Mesothelial cell of epicardium (in vitro differentiated cells): Measurements from ENCODE around the gene YTHDF1. TPM values are rescaled to one million over a fixed set of nuclear protein-coding genes. Genes with fewer than 3 reads are reported as not detected.

Experiments
- DNase-seq, 2 experiments: peaks; one replicate each; pipeline ENCODE4 v3.0.0; 2021; ENCODE audit warnings: low spot score in 2 of 2; ENCODE audit not compliant: unreplicated experiment in 2 of 2
- H3K27ac Mint-ChIP-seq: 2 replicates; pipeline ENCODE4 v1.8.0; 2021; ENCODE audit warnings: mixed read lengths
- H3K27me3 Mint-ChIP-seq: 2 replicates; pipeline ENCODE4 v1.8.0; 2021; ENCODE audit warnings: low read depth, mixed read lengths
- H3K36me3 Mint-ChIP-seq: 2 replicates; pipeline ENCODE4 v1.8.0; 2021; ENCODE audit warnings: mixed read lengths
- H3K4me1 Mint-ChIP-seq: 2 replicates; pipeline ENCODE4 v1.8.0; 2021; ENCODE audit warnings: mixed read lengths
- H3K4me3 Mint-ChIP-seq: 2 replicates; pipeline ENCODE4 v1.8.0; 2021; ENCODE audit warnings: mild to moderate bottlenecking, moderate library complexity, mixed read lengths
- H3K9me3 Mint-ChIP-seq: 2 replicates; pipeline ENCODE4 v1.8.0; 2021; ENCODE audit warnings: mixed read lengths
- total RNA-seq: library from RNA; stranded (reverse); gene quantifications from 3 replicates; pipeline ENCODE4 v1.2.1, GENCODE V29; 2021
- TF ChIP-seq, protein P1 (sequence below): fragments of 200-600 bp; sonication (generic); IDR thresholded peaks from one replicate; pipeline ENCODE4 v1.5.0; 2021; ENCODE audit warnings: antibody characterized with exemption; ENCODE audit not compliant: unreplicated experiment

The YTHDF1 gene
- total RNA-seq, 1 donor from 2014 or later, result 49.3 TPM

DNA sequence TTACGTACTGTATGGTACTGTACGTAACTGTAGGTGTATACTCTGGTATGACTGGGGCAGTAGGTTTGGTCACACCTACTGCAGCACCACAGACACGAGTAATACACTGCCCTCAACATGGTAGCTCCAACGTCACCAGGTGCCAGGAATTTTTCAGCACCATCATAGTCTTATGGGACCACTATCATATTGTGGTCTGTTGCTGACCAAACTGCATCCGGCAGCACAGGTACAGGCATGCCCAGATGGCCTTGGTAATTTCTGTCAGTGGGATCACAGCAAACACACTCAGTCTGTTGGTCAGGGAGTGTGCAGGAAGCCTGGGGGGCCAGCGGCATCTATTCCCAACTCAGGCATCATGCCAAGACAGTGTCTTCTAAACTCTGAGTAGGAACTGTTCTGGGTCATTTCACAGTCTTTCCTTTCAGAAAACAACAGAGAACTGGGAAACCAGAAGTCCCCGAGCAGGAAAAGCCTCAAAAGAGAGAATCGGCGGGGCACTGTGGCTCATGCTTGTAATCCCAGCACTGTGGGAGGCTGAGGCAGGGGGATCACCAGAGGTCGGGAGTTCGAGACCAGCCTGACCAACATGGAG, 5.8 kb downstream of the YTHDF1 start:
- TF ChIP-seq, protein P1, sequence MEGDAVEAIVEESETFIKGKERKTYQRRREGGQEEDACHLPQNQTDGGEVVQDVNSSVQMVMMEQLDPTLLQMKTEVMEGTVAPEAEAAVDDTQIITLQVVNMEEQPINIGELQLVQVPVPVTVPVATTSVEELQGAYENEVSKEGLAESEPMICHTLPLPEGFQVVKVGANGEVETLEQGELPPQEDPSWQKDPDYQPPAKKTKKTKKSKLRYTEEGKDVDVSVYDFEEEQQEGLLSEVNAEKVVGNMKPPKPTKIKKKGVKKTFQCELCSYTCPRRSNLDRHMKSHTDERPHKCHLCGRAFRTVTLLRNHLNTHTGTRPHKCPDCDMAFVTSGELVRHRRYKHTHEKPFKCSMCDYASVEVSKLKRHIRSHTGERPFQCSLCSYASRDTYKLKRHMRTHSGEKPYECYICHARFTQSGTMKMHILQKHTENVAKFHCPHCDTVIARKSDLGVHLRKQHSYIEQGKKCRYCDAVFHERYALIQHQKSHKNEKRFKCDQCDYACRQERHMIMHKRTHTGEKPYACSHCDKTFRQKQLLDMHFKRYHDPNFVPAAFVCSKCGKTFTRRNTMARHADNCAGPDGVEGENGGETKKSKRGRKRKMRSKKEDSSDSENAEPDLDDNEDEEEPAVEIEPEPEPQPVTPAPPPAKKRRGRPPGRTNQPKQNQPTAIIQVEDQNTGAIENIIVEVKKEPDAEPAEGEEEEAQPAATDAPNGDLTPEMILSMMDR, result no peak
- no peaks in the 10 kb centered on the region for H3K9me3 Mint-ChIP-seq
- DNase-seq, result no peak
- H3K4me1 Mint-ChIP-seq, result peaks cover 25% of the 10 kb centered on the region
- H3K4me3 Mint-ChIP-seq, result no peak overlapping the region
- H3K36me3 Mint-ChIP-seq, result peaks cover 33% of the 10 kb centered on the region
- no peaks in the 10 kb centered on the region for H3K27me3 Mint-ChIP-seq
- no peak overlapping the region for H3K27ac Mint-ChIP-seq

DNA sequence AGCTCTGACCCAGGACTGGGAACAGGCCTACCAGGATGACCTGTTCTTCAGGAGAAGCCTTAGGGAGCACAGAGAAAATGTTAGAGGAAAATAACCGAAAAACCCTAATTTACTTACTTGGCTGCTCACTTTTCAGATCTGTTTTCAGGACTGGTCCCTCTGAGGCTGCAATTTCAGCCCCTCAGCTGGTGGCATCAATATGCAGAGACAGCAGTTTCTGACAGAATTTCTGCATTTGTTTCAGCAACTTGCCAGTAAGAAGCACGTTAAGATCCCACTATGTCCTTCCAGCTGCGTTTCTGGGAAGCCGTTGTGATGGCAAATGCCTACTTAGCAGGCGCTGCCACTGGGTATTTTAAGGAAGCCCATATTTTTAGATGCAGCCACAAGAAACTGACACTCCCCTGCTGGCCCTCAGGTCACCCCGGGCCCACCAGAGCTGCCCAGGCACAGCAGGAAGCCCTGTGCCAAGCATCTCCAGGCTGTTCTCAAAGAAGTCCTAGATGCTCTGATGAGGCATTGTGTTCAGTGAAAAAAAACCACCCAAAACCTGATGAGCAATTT, 7.5 kb downstream of the YTHDF1 start:
- no peak for DNase-seq
- H3K27ac Mint-ChIP-seq, result no peak overlapping the region
- no peaks in the 10 kb centered on the region for H3K9me3 Mint-ChIP-seq
- TF ChIP-seq, protein P1, result no peak
- no peak overlapping the region for H3K4me3 Mint-ChIP-seq
- peaks cover 26% of the 10 kb centered on the region for H3K36me3 Mint-ChIP-seq
- no peaks in the 10 kb centered on the region for H3K27me3 Mint-ChIP-seq
- peaks cover 8% of the 10 kb centered on the region for H3K4me1 Mint-ChIP-seq

GRCh38 chr20:63206878-63207277, 9.1 kb downstream of the YTHDF1 start:
- DNase-seq, result no peak
- H3K36me3 Mint-ChIP-seq, result peaks cover 22% of the 10 kb centered on the region
- no peak overlapping the region for H3K27ac Mint-ChIP-seq

DNA sequence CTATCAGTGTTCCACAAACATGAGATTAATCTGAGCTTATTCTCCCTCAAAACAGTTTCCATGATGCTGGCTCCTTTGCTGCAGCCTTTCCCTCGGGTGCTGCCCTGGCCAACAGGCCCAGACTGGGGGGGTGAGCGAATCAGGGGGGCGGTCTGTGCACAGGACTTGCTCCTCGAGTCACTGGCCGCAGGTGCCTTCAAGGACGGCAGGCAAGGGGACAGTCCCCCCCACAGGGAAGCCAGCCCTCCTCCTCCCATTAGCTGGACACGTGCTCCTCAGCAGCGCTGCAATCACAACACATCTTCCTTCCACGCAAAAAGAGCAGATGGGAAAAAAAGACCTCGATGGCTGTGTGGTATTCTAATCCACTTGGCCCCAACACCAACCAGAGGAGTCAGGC, 10.0 kb downstream of the YTHDF1 start:
- DNase-seq, result no peak
- no peaks in the 10 kb centered on the region for H3K4me1 Mint-ChIP-seq
- H3K4me3 Mint-ChIP-seq, result no peak overlapping the region
- no peaks in the 10 kb centered on the region for H3K27me3 Mint-ChIP-seq
- TF ChIP-seq, protein P1, result no peak
- H3K36me3 Mint-ChIP-seq, result peaks cover 28% of the 10 kb centered on the region
- H3K9me3 Mint-ChIP-seq, result no peaks in the 10 kb centered on the region
- no peak overlapping the region for H3K27ac Mint-ChIP-seq

More at GRCh38 chr20:63206878-63207277, 9.1 kb downstream of the YTHDF1 start:
- TF ChIP-seq, protein P1, result no peak
- peaks cover under 1% of the 10 kb centered on the region for H3K4me1 Mint-ChIP-seq
- no peaks in the 10 kb centered on the region for H3K9me3 Mint-ChIP-seq
- no peak overlapping the region for H3K4me3 Mint-ChIP-seq
- no peaks in the 10 kb centered on the region for H3K27me3 Mint-ChIP-seq

- Mint-ChIP-seq H3K4me3 (no peak overlapping the region), H3K27me3 (no peaks in the 10 kb centered on the region), H3K27ac (no peak overlapping the region), H3K4me1 (no peaks in the 10 kb centered on the region), H3K36me3 (peaks cover 27% of the 10 kb centered on the region), H3K9me3 (no peaks in the 10 kb centered on the region)
- TF ChIP-seq, protein P1, result no peak
- no peak for DNase-seq
Observed at GRCh38 chr20:63204362-63204761, 11.6 kb downstream of the YTHDF1 start.
